HG02938 (cell line): ENCODE results near the gene ATXN10.
"Not testable (repeated sequence)": the region's sequence is repeated elsewhere in the genome, so short reads cannot be mapped to it uniquely, and the experiment has no call there.

Source experiments
- ATAC-seq: cut with Tn5 transposase; IDR thresholded peaks from one replicate; pipeline ENCODE4 v1.9.1; 2021; ENCODE audit warnings: mild to moderate bottlenecking, moderate library complexity; ENCODE audit not compliant: unreplicated experiment

ATXN10 gene

GRCh38 chr22:45707605-45708004 is 36.0 kb downstream of the ATXN10 start:
- no peak for ATAC-seq

- ATAC-seq = no peak
These were observed 36.5 kb downstream of the ATXN10 start for GRCh38 chr22:45708145-45708544.

- ATAC-seq = no peak
These were observed 37.6 kb downstream of the ATXN10 start for GRCh38 chr22:45709060-45709739.

- no peak for ATAC-seq
These were observed 38.2 kb downstream of the ATXN10 start for GRCh38 chr22:45709866-45710265.

GRCh38 chr22:45710469-45710868 is 38.8 kb downstream of the ATXN10 start:
- ATAC-seq = no peak

GRCh38 chr22:45714390-45714789 is 42.8 kb downstream of the ATXN10 start:
- not testable (repeated sequence) for ATAC-seq

- ATAC-seq = no peak
These were observed 46.2 kb downstream of the ATXN10 start for GRCh38 chr22:45717789-45718188.

- no peak for ATAC-seq
These were observed 46.8 kb downstream of the ATXN10 start for GRCh38 chr22:45718391-45718790.

- no peak for ATAC-seq
These were observed 49.3 kb downstream of the ATXN10 start for GRCh38 chr22:45720839-45721378.

GRCh38 chr22:45722006-45722405 is 50.4 kb downstream of the ATXN10 start:
- no peak for ATAC-seq

- ATAC-seq = no peak
These were observed 54.4 kb downstream of the ATXN10 start for GRCh38 chr22:45726081-45726480.

GRCh38 chr22:45731041-45731797 is 59.6 kb downstream of the ATXN10 start:
- ATAC-seq = no peak

- no peak for ATAC-seq
These were observed 60.3 kb downstream of the ATXN10 start for GRCh38 chr22:45731798-45732495.

- no peak for ATAC-seq
These were observed 63.6 kb downstream of the ATXN10 start for GRCh38 chr22:45735273-45735672.

GRCh38 chr22:45738206-45738605 is 66.6 kb downstream of the ATXN10 start:
- ATAC-seq = no peak

GRCh38 chr22:45740236-45740635 is 68.6 kb downstream of the ATXN10 start:
- no peak for ATAC-seq

GRCh38 chr22:45742866-45743450 is 71.3 kb downstream of the ATXN10 start:
- ATAC-seq = no peak

GRCh38 chr22:45743687-45744086 is 72.1 kb downstream of the ATXN10 start:
- ATAC-seq = no peak

- ATAC-seq = no peak
These were observed 72.8 kb downstream of the ATXN10 start for GRCh38 chr22:45744442-45744841.

- no peak for ATAC-seq
These were observed 79.0 kb downstream of the ATXN10 start for GRCh38 chr22:45750626-45751025.

- ATAC-seq = no peak
These were observed 80.4 kb downstream of the ATXN10 start for GRCh38 chr22:45752036-45752435.
